Activated T-helper 1 cell treated with anti-CD3 and anti-CD28 coated beads, Interleukin-2, amount 50 U/mL, for 16 hours (primary cell): ENCODE measurements around the gene GRK3.
"Not testable (repeated sequence)": the region's sequence is repeated elsewhere in the genome, so short reads cannot be mapped to it uniquely, and the experiment has no call there.

ENCODE experiments used
- DNase-seq, 2 donors: peaks; one replicate each; pipeline ENCODE4 v3.0.0-alpha.2; 2020; ENCODE audit warnings: low read depth in 1 of 2, low spot score in 1 of 2

Gene GRK3

GRCh38 chr22:25695146-25695545 lies 130.7 kb downstream of the GRK3 start:
- DNase-seq: no peak

DNA sequence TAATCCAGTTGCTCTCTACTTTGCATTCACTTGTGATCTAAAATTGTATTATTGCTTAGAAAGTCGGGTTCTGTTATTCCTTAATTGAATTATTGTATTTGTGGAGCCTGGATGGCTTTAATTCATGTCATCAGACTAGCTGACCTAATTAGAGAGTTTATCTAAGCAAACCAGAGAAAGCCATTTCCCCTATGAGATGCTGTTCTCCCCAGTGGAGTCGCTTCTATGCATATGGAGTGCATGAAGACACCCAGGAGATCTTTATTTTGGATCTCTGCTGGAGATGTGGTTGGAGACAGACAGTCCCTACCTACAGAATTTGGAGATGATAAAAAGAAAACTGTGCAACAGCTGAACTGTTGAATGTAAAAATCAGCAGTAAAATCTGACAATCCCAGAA lies 132.3 kb downstream of the GRK3 start:
- no peak for DNase-seq

- no peak for DNase-seq
Measured at GRCh38 chr22:25697181-25697664, 132.7 kb downstream of the GRK3 start.

GRCh38 chr22:25697978-25698377 lies 133.5 kb downstream of the GRK3 start:
- no peak for DNase-seq

GRCh38 chr22:25698461-25698860 lies 134.0 kb downstream of the GRK3 start:
- no peak for DNase-seq

DNA sequence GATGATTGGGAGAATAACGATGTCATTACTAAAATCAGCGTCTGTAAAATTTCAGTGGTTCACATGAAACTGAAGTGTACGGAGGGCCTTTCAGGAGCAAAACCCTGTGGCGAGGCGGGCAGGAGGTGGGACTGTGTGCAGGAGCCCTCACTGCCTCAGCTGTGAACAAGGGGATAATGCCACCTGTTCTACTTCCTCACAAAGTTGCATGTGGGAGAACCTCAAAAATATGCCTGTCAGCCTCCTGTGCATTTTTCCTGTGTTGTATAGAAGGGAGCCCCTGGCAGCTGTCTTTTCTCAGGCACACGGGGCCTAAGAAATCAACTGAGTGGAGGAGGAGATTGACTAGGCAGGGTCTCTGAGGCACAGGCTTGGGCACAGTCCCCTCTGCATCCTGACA lies 134.5 kb downstream of the GRK3 start:
- DNase-seq: no peak

DNA sequence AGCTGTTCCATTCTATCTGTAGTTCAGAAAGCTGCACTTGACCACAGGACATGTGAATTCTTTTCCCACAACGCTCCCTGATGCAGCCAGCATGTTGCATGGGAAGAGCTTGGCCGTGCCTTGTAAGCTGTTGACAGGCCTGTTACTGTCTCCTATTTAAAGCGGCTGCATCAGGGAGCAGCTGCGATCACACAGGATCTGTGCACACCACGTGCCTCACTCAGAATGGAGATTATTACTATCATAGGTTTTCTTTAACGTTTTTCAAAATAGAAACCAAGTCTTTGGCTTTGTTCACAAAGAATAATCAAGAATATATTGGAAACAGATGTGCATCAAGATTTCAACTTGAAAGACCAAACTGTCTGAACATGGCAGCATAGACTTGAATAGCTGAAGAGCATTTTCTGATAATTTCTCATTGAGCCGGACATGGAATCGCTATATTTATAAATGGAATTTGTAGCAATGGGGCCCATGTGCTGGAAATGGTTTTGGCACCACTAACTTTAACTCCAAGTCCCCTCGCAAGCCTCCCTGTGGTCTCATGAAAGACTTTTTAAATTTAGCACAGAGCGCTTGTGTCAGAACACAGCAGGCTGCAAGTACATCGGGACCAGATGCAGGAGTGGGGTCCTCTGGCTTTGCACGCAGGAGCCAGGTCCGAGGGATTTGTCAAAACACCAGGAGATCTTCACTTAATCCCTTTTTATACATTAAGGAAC lies 136.7 kb downstream of the GRK3 start:
- DNase-seq: no peak

- DNase-seq: no peak
Measured at GRCh38 chr22:25702040-25702439, 137.6 kb downstream of the GRK3 start.

DNA sequence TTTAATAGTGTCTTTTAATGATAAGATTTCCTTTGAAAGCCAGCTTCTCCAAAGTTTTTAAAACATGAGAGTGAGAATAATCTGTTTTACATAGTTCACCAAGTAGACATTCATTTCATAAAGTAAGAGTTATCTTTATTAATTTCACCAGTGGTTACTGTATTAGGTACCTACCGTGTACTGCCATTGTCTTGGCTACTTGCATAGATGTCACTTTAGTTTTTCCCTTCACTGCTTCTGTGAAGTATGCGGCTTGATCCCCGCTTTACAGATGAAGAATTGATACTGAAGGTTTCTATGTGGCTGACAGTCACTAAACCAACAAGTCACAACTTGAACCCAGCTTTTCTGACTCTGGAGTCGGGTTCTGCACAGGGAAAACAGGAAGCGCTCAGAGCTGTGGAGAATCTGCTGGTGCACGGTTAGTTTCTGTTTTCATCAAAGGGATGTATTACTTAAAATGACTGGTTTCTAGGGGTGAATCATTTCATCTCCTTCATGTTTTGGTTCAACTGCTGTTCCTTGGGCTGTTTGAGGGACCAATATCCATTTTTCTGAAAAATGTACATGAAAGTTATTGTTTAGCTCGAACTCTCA lies 138.2 kb downstream of the GRK3 start:
- no peak for DNase-seq

DNA sequence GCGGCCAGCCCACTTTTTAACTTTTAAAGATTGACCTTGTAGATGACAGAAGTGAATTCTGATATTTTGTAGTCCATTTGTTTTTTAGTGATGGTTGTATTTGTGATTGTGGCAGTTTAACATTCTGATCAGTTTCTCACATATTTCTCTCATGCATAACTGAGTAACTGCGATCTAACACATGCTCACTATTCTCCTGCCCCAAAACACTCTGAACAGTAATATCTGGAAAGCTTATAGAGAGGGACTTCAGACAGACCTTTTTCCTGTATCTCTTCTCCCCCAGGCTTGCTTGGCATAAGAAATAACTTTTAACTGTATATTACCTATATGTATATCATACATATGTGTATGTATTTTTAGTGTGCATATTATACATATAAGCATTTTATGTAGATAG lies 140.2 kb downstream of the GRK3 start:
- no peak for DNase-seq

- no peak for DNase-seq
Measured at GRCh38 chr22:25706197-25706596, 141.7 kb downstream of the GRK3 start.

- DNase-seq: not testable (repeated sequence)
Measured at GRCh38 chr22:25708430-25708829, 144.0 kb downstream of the GRK3 start.

- no peak for DNase-seq
Measured at GRCh38 chr22:25709758-25710157, 145.3 kb downstream of the GRK3 start.

- no peak for DNase-seq
Measured at GRCh38 chr22:25710501-25710900, 146.0 kb downstream of the GRK3 start.

DNA sequence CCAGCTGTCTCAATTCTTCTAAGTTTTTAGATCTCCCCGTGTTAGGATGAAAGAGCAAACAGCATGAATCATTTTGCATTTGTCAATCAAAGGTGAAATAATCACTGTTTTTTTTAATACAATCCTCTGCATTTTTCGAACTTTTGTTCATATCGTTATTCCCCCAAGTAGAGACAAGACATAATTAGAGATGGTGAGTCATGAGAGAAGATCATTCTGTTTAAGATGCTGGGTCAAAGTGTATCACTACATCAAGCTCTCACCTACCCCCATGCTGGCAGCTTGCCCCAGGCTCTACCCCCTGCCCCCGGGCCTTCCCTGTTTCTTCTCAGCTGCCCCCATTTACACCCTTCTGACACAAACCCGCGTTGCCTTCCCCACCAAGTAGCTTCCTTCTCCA lies 147.0 kb downstream of the GRK3 start:
- DNase-seq: no peak

- DNase-seq: no peak
Measured at GRCh38 chr22:25712661-25713400, 148.4 kb downstream of the GRK3 start.

DNA sequence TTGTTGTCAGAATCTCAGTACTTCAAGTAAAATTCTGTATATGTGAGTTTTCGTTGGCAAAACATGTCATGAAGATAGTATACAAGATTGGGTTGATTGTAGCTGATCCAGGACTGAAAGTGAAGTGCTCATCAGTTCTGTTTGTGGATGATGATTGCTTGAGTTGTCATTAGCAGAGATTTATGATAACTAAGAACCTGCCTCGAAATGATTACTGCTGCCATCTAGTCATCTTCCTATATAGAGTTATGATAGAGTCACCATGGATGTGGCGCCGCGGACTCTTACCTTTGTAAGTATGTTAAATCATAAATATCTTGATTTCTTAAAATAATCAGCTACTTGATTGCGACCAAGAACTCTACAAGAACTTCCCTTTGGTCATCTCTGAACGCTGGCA lies 149.6 kb downstream of the GRK3 start:
- no peak for DNase-seq

DNA sequence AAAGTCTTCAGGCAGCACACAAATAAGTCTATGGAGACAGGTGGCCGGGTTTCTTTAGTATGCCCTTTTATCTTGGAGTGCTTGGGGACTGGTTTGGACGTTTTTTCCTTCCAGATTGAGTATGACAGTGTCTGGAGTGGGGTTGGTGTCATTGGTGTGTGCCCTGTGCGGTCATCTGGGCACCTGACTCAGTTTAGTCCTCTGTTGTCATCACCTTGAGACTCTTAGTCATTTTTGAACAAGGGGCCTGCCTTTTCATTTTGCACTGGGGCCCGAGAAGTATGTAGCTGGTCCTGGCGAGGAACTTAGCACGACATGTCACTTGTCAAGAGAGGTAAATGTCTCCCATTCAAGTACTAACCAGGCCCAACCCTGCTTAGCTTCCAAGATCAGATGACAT lies 150.3 kb downstream of the GRK3 start:
- DNase-seq: no peak

- DNase-seq: no peak
Measured at GRCh38 chr22:25716637-25717036, 152.2 kb downstream of the GRK3 start.

DNA sequence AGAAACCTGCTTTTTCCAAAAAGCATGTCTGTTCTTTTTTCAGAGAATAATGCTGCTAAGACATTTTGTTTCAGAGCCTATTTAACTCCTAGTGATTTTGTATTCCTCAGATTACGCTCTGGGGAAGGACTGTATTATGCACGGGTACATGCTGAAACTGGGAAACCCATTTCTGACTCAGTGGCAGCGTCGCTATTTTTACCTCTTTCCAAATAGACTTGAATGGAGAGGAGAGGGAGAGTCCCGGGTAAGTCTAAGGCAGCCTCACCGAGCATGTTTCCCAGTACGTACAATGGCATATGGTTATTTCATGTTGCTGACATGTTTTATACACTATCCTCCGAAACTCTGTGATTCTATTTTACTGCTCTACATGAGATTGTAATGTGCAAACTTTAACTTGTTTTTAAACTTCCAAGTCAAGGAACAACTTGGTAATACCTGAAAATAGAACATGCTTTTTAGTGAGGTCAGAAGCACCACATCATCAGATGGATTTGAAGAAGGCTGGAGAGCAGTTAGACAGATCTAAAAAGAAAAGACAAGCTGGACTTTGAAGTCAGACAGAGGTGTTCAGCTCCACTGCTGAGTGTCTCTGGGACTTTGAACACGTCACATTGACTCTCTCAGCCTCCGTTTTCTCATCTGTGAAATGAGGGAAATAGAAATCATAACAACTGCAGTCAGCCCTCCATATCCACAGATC lies 153.8 kb downstream of the GRK3 start:
- no peak for DNase-seq

- no peak for DNase-seq
Measured at GRCh38 chr22:25722223-25722622, 157.7 kb downstream of the GRK3 start.

DNA sequence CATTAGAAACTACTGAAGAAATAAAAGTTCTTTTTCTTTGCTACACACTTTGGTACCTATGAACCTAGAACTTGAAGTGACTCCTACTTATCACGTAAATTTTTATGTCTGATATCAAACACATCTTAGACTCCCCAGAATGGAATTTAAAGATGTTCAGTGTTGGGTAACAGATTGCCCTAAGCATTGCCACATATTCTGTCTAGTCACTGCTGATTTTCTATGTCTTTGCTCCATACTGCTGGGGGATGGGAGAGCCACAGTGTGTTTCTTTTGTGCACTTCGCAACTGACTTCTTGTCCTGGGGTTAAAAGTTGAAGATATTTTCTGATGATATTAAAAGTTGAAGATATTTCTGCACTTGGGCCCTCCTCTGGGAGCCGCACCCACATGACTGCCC lies 158.2 kb downstream of the GRK3 start:
- DNase-seq: no peak
